PFSK-1 (cell line): ENCODE measurements around the gene STK32B.

ENCODE experiments used
- FOXP2 ChIP-seq: optimal IDR thresholded peaks from 2 replicates; pipeline ENCODE3; 2011; ENCODE audit warnings: borderline replicate concordance, control low read depth, inconsistent platforms; ENCODE audit not compliant: insufficient read depth; ENCODE audit errors: extremely low read length, extremely low read depth
- POLR2AphosphoS5 ChIP-seq: IDR thresholded peaks from 2 replicates; pipeline ENCODE4 v1.6.1; 2012; ENCODE audit warnings: low read depth, mild to moderate bottlenecking, control low read depth, low read length, moderate library complexity
- REST ChIP-seq, 2 experiments: IDR thresholded peaks; 2 replicates each; pipeline versions ENCODE4 v1.6.1 to v1.8.0; 2011 to 2012; ENCODE audit warnings: low read depth in 2 of 2, low read length in 2 of 2, control low read depth in 1 of 2, inconsistent platforms in 1 of 2, mild to moderate bottlenecking in 1 of 2, moderate library complexity in 1 of 2; ENCODE audit not compliant: insufficient read depth in 1 of 2
- SIN3A ChIP-seq: IDR thresholded peaks from 2 replicates; pipeline ENCODE4 v1.6.1; 2012; ENCODE audit warnings: mild to moderate bottlenecking, low read length, moderate library complexity, borderline replicate concordance; ENCODE audit not compliant: insufficient read depth
- TAF1 ChIP-seq: IDR thresholded peaks from 2 replicates; pipeline ENCODE4 v1.6.1; 2012; ENCODE audit warnings: low read length, control low read depth, borderline replicate concordance; ENCODE audit not compliant: insufficient read depth

GRCh38 chr4:5124876-5125275 is 73.6 kb downstream of the STK32B start:
- TF ChIP-seq POLR2AphosphoS5 (no peak), TAF1 (no peak), REST (IDR thresholded peaks at IDR 0.05; ENCODE audit: insufficient read depth in 1 of 2, low read depth in 2 of 2, low read length in 2 of 2) (no peak), SIN3A (no peak), FOXP2 (no peak)
